Stimulated activated CD8-positive, alpha-beta memory T cell treated with anti-CD3 and anti-CD28 coated beads, Interleukin-7, amount 100 ng/mL, for 4 hours (primary cell): Measurements from ENCODE around the gene PPP1R9B.
A peak's percentile ranks its signal among the peaks of the same experiment; 100 is the strongest.

Experiments
- DNase-seq, 2 donors: peaks; one replicate each; pipeline ENCODE4 v3.0.0-alpha.2; 2020; ENCODE audit warnings: low read depth in 2 of 2

Gene PPP1R9B

DNA sequence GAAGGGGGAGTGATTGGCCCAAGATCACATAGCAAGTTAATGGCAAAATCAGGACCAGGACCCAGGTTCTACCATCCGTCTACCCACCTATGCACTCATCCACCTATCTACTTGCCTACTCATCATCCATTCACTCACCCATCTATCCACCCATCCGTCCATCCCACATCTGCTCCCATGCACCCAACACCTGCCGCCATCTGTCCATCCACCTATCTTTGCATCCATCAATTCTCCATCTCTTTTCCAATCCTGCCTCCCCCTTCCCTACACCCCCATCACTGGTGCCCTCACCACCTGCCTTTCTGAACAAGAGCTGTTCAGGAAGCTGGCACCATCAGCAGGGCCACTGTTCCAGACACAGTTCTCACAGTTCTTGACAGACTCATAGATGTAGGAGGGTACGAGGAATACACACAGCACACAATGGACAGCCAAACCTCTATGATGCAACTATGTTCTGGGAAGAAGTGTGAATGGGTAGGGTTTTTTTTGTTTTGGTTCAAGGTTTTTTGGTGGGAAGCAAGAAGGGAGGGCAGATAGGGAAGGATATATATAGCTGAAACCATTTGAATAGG, 25.0 kb downstream of the PPP1R9B start:
- DNase-seq, result no peak

DNA sequence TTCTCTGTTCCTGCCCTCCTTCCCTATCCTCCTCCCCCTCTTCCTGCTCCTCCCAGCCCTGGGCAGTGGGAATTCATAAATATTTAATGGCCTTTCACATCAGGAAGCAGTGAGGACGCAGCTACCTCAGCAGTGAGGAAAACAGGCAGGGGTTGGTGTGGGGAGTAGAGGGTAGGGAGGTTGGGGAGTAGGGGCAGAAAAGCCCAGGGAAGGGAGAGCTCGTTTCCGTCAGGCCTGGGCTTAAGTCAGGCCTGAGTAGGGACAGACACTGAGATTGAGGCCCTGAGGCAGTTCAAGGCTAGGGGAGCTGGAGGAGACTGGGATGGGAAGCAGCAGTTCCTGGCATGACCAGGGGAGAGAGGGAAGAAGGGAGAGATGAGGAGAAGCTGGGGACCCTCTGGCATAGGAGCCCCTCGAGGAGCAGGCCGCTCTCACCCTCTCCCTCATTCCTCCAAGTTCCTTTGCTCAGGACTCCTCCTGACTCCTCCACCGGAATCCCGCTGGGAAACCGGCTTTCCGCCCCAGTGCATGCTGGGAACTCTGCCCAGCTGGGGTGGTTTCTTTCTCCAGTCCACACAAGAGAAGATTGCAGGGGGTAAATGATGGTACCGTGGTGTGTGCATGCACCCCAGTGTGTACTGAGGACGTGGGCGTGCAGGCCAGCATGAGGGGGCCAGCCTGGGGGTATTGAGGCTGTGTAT, 26.7 kb downstream of the PPP1R9B start:
- no peak for DNase-seq

DNA sequence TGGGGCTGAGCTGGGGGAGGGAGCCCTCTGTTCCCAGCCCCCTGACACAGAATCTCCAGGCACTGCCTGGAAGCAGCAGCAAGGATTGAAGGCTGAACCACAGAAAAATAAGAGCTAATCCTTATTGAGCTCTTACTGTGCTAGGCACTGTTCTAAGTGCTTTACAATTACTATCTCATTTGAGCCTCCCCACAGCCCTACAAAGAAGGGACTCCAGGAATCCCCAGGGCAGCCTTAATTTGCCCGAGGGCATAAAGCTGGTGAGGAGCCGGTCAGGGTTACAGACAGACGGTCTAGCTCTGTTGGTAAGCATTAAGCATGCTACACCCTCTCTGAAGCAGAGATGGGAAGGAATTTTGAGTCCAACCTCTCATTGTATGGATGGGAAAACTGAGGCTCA, 27.5 kb downstream of the PPP1R9B start:
- DNase-seq, result no peak

DNA sequence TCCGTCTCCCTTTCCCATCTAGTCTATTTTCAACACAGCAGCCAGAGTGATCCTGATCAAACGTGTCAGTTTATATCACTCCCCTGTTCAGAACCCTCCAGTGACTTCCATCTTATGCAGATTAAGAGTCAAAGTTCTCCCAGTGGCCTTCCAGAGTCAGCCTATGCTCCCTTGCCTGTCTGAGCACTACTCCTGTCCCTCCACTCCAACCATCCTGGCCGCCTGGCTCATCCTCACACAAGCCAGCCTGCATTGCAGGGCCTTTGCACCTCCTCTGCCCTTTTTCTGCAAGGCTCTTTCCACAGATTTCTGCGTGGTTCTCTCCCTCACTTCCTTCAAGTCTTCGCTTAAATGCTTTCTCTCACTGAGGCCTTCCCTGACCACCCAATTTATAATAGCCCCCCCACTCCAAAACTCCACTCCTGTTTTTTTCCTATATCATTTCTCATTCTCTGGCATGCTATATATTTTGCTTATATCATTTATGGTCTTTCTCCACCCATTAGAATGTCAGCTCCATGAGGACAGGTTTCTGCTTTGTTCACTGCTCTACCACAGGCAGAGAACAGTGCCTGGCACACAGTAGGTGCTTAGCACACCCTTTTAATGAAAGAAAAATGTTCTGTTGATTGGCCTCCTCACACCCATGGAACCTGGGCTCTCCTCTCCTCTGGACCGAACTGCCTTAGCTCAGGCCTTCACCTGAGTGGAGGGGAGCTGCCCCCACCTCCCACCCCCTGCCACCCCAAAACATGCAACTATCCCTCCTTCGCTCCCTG, 29.8 kb downstream of the PPP1R9B start:
- no peak for DNase-seq

DNA sequence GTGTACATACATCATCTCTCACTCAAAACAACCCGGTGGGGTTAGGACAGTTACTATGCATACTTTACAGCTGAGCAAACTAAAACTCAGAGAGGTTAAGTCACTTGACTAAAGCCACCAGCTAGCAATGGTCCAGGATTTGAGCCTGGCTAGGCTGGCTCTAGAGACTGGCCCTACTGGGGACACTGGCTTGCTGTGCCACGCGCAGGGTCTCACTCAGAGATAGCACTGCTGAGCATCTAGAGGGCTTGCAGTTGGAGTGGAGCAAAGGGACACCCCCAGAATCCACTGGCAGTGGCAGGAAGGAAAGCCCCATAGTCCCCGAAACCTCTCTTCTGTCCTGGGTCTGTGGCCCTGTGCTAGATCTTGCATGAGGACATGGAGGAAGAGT, 31.7 kb downstream of the PPP1R9B start:
- DNase-seq, result no peak

DNA sequence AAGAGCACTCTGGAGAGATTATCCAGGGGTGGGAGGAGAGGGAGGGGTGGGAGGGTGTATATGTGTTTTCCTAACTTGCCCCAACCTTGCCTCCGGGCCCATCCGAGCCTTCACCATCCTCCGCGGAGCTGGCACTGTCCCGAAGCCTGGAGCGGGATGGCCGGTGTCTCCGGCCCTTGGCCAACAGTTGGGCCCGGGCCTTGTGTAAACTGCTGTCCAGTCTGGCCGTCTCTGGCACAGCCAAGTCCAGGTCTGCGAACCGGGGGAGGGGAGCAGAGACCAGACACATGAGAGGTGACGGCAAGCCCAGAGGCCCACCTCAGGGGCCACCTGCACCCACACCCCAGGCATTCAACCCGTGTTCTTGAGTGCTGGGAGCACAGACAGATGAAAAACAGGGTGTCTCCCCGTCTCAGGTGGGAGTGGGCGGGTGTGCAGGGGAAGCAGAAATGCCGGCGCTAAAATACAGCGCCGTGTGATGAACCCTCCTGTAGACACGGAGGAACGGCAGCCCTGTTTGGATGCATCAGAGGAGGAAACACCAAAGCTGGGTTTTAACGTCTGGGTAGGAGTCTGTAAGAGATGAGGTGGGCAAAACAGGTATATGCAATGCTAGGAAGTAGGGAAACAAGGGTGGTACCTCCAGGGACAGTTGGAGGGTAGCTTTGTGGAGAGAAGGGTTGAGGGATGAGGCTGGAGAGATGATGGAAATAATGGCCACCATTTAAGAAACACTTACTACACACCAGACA, 32.2 kb downstream of the PPP1R9B start:
- no peak for DNase-seq

DNA sequence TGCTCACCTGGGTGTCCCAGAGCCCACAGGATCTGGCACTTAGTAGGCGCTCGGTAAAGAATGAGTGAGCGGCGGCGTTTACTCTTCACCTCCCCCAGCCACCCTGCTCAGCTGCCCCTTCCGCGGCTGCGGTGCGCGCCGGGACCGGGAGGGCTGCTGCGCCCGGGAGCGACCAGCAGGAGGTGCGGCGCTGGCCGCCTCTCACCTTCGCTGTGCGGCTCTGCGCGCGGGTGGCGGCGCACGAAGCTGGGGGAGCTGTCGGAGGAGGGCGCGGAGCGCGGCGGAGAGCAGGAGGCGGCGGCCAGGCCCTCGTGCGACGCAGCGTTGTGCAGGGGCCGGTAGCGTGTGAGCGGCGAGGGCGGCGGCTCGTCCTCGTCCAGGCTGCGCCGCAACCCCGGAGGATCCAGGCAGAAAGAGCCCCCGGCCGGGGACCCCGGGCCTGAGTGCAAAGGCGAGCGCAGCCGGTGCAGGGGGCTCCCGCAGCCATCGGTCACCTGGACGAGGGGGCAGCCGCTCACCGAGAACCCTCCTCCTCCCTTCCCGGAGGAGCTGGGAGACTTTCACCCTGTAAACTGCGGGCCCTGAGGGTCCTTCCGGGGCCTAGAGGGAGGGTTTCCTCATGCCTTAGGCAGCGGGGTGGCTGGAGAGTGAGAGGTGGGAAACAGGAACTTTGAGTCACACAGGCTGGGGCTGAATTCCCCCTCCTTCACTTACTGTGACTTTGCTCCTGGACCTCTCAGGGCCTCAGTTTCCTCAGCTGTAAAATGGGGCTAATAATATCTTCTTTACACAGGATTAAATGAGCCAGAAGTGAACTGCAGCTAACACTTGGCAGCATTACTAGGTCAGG, 33.0 kb downstream of the PPP1R9B start:
- DNase-seq, result peak in 1 of 2 donors; percentile 48

DNA sequence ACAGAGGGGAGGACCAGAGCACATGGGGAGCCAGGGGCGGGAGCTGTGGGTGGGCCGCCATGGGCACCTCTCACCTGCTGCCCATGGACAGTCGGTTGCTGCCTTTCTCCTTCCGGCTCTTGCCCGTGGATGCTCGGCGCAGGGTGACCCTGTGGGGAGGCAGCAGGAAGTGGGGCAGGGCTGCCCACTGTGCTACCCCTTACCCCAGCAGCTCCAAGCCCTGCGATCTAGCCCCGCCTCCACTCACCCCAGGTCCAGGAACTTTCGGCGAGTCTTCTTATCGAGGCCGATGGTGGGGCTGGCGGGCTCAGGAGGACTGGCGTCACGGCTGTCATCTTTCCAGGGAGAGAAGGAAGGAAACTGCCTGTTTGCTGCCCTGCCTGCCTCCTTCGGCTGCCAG, 34.7 kb downstream of the PPP1R9B start:
- no peak for DNase-seq

DNA sequence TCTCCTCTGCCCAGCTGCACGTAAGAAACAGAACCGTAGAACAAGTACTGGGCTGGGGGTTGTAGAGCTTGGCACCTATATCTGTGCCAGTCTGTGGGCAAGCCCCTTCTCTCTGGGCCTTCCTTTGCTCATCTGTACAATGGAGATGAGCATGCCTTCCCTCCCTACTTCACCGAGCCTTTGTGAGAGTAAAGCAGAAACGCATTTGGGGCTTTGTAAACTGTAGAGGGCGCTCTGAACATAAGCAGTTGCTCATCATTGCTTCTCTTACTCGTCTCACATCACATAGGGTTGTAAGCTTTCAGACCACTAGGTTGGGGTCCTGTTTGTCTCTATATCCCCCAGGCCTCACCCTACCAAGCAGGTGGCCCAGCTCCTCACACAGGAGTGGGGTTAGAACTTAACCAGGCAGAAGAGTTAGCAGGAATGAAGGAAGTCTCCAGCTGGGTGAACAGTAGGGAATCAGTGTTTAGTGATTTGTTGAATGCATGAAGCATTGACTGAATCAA, 35.6 kb downstream of the PPP1R9B start:
- DNase-seq, result no peak

DNA sequence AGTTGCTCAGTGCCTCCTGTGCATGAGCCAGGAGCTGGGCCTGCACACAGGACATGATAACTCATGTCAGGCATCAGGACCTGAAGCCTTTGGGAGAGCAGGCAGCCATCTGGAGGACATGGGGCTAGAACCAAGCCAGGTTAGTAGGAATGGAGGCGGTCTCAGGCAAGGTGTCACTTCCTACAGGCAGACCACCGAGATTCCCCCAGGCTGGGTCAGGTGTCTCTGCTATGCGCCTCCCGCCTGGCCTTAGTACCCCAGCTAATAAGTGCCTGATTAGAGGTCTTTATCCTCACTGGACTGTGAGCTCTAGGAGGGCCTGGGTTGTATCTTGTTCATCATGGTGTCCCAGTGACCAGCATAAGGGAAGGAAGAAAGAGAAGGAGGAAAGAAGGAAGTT, 36.1 kb downstream of the PPP1R9B start:
- DNase-seq, result no peak

DNA sequence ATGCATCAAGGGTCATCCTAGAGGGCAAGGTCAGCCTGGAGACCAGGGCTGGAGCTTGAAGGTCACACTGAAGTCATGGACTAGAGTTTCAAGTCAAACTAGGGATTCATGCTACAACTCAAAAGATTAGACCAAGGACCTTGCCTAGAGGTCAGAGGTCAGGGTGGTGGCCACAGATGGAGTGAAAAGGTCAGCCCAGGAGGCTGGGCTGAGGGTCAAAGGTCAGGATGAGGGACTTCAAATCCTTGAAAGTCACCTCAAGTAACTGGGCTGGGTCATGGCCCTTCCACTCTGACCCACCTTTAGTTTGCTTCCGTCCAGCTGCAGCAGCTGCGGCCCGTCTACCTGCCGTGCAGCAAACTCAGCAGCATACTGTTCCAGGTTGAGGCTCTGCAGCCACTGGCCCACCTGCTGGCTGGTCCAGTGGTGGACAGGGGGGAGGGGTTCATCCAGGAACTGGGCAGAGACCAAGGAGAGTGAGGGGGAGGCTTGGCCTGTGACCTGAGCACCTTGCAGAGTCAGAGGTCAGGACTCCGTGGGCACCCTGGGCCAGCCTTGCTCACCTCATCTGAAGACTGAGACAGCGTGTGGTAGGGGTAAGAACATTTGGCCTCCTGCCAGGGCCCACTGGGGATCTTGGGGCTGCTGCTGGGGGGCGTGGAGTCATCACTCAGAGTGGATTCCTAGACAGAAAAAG, 36.7 kb downstream of the PPP1R9B start:
- DNase-seq, result no peak

DNA sequence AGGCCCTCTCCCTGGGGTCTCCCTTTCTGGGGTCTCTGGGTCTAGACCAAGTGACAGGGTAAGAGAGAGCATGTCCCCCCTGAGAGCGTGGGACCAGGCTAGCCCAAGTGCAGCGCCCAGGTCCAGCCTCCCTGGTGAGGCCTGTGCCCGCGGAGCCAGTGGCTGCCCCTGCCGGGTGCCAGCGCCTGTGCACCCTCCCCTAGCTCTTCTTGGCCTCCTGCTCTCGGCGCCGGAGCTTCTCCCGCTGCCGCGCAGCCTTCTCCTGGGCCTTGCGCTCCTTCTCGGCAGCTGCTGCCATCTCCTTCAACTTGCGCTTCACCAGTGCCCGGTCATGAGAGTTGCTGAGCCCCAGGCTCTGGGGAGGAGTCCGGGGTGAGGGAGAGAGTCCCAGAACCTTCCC, 37.8 kb downstream of the PPP1R9B start:
- no peak for DNase-seq

DNA sequence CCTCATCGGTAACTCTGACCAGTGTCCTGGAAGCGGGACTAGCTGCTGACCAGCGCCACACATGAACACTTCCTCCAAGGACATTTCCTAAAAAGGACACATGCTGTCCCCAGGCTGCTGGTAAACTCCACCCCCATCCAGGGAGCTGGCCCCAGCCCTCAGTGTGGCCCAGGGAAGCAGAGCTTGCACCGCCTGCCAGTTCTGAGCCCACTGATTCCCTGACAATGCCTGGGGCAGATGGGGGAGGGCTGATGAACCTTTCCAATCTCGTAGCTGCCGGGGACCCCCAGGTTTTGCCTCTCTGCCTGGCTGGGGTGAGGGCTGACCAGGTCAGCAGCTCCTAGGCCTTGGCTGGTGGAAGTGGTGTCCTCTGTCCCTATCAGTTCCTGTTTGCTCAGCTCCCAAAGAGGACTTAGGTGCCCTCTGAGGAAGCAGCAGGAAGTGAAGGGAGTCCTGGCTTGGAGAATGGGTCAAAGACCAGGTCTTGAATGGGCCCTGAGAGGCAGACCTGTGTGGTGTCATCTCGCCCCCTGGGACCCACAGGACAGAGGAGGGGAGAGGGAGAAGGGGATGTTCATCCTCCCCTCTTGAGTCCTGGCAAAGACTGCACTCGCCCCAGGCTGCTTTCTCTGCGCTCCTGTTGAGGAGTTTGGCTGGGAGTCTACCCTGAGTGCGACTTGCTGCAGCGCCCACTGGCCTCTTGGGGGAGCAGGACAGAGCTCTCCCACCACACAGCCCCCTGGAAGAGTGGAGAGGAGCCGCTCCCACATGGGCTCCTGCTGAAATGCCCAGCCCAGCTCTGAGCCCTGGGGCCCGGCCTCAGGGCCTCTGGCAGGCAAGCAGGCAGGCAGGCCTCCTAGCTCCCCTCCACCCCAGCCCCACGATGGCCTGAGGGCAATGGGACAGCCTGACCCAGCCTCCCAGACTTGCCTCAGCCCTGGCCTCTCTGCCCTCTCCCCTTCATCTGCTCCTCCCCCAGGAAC, 38.5 kb downstream of the PPP1R9B start:
- DNase-seq, result no peak

DNA sequence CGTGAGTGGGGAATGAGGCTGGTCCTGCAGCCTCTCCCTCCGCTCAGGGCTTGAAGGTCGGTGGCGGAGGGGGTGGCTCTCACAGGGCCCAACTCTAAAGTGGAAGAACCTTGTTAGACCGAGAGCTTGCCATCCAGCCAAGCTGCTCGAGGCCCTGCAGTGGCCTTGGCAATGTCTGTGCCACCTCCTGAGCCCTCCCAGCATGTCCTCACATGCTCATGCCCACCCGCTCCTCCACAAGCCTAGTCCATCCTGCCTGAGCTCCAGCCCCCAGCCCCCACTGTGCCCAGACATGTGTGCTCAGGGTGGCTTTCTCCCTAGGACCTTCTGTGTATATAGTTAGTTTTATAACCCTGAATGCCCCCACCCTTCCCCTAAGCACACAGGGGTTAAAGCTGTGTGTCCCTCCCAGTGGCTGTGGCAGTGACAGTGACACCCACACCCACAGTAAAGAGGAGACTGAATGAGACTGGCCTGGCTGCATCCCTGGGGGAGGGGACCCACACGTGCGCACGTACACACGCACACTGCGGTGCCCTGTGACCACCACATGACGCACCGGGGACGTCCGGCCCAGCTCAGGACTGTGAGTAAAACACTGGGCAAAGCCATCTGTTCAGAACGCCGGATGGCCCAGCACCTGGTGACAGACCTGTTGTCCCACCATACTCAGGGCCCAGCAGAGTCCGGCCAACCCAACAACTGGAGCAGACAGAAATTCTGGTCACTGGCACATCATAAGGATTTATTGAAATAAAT, 39.7 kb downstream of the PPP1R9B start:
- DNase-seq, result no peak

DNA sequence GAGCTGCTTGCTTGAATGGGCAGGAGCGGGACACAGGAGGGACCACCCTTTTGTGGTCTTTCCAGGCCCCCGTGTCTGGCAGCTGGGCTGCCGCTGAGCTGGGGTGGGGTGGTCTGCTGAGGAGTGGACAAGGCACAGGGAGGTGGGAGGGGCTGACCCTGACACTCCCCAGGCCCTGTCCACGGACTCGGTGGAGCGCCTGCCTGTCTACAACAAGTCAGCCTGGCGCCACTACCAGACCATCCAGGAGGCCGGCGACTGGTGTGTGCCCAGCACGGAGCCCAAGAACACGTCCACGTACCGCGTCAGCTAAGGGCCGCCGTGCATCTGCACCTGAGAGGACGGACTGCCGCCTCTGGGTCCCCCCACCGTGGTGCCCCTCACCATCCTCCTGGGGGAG, 40.7 kb downstream of the PPP1R9B start:
- no peak for DNase-seq

DNA sequence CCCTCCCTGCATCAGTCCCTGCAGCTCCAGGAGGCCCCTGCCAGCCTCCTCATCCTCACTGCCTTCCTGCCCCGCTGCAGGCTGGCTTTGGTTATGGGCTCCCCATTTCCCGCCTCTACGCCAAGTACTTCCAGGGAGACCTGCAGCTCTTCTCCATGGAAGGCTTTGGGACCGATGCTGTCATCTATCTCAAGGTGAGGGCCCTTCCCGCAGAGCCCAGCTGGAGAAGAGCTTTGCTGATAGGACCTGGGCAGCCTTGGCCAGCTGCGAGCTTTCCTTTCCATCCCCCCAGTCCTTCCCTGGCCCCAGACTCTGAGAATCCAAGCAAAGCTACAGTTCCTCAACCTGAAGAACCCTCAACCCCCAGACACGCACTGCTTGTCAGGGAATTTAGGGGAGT, 41.3 kb downstream of the PPP1R9B start:
- DNase-seq, result no peak

DNA sequence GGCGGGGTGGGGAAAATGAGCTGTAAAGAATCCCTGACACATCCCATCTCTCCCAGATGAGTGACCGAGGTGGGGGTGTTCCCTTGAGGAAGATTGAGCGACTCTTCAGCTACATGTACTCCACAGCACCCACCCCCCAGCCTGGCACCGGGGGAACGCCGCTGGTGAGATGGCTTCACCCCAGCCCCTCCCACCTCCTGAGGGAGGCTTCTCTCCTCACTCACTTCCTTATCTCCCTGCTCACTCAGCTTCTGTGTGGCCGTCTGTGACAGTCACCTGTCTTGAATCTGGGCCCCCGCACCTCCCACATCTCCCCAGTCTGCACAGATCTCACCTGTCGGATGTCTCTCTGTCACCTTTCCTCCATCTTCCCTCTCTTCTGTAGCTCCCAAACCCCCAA, 41.9 kb downstream of the PPP1R9B start:
- no peak for DNase-seq

DNA sequence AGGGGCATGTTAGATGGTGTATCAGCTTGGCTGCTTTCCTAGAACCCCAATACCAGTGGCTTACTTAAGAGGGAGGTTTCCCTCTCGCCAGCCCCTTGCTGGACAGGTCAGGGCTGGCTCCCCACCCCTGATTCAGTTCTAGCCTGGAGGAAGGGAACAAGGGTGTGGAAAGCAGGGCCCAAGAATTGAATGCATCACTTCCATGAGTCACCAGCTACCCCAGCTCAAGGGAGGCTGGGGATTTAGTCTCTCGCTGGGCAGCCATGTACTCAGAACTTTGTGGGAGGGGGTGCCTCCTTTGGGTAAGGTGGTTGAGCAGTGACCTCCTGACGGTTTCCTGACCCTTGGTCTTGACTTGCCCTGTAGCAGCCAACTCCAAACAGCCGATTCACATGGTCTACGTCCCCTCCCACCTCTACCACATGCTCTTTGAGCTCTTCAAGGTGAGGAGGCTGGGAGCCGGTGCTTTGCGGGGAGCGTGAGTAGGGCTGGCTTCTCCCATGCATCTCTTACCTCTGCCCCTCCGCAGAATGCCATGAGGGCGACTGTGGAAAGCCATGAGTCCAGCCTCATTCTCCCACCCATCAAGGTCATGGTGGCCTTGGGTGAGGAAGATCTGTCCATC, 42.6 kb downstream of the PPP1R9B start:
- DNase-seq, result no peak
